WTC11 (cell line): Measurements from ENCODE around the gene SNHG17.

Source experiments
- ATF6 ChIP-seq: sonication (generic); formaldehyde crosslinking; IDR thresholded peaks from 2 replicates; pipeline ENCODE4 v1.8.1; 2023; ENCODE audit warnings: mild to moderate bottlenecking, missing genetic modification reagents
- CREB1 ChIP-seq: sonication (generic); formaldehyde crosslinking; IDR thresholded peaks from 2 replicates; pipeline ENCODE4 v1.8.0; 2023; ENCODE audit warnings: mild to moderate bottlenecking, missing genetic modification reagents
- E2F5 ChIP-seq: sonication (generic); formaldehyde crosslinking; IDR thresholded peaks from 2 replicates; pipeline ENCODE4 v1.8.1; 2022; ENCODE audit warnings: mild to moderate bottlenecking, moderate library complexity, missing genetic modification reagents
- KAT7 ChIP-seq: sonication (generic); formaldehyde crosslinking; IDR thresholded peaks from 2 replicates; pipeline ENCODE4 v1.8.1; 2023; ENCODE audit warnings: missing genetic modification reagents, mild to moderate bottlenecking, borderline replicate concordance
- RORB ChIP-seq: fragments of 250-450 bp; sonication (Bioruptor Pico); IDR thresholded peaks from 2 replicates; pipeline ENCODE4 v1.9.0; 2021; ENCODE audit warnings: mild to moderate bottlenecking
- TEAD1 ChIP-seq: sonication (generic); formaldehyde crosslinking; IDR thresholded peaks from 2 replicates; pipeline ENCODE4 v1.8.0; 2022; ENCODE audit warnings: mild to moderate bottlenecking, missing genetic modification reagents
- TEAD4 ChIP-seq: sonication (generic); formaldehyde crosslinking; IDR thresholded peaks from 2 replicates; pipeline ENCODE4 v1.8.0; 2022; ENCODE audit warnings: mild to moderate bottlenecking, missing genetic modification reagents
- ZNF416 ChIP-seq: fragments of 250-450 bp; sonication (Bioruptor Pico); IDR thresholded peaks from 2 replicates; pipeline ENCODE4 v1.9.0; 2021; ENCODE audit warnings: mild to moderate bottlenecking, inconsistent platforms
- TF ChIP-seq, protein P1 (sequence below): fragments of 200-600 bp; IDR thresholded peaks from 2 replicates; pipeline ENCODE4 v1.8.0; 2022; ENCODE audit warnings: antibody characterized with exemption
- TF ChIP-seq, protein P2 (sequence below): sonication (generic); formaldehyde crosslinking; IDR thresholded peaks from 2 replicates; pipeline ENCODE4 v1.8.0; 2023; ENCODE audit warnings: mild to moderate bottlenecking, missing genetic modification reagents

DNA sequence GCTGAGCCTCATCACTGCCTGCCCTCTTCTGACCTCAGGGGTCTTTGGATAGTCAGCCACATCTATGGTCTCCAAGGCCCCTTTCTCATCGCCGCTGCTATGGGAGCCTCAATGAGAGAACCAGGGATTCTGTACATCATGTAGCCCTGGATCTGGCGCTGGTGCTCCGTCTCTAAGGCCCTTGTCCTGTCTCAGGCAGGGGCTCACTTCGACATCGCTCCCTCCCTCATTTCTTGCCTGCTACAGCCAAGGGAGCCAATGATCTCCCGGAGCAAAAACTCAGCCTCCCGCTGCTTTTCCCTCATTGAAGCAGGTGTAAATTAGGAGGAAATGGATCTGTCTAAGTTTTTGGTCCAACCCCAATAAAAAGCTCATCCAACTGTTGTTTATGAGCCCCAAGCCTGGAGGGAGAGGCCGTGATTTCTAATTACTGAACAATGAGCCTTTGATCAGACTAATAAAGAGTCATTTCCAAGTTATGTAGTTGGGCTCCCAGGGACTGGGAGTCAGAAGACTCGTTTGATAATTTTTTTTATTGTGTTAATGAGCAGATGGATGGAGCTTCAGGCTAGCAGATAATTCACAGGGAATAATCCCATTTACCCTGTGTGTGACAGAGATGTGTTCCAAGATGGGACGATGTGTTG lies 58.0 kb downstream of the SNHG17 start:
- no peak for TF ChIP-seq KAT7
- TF ChIP-seq, protein P1, sequence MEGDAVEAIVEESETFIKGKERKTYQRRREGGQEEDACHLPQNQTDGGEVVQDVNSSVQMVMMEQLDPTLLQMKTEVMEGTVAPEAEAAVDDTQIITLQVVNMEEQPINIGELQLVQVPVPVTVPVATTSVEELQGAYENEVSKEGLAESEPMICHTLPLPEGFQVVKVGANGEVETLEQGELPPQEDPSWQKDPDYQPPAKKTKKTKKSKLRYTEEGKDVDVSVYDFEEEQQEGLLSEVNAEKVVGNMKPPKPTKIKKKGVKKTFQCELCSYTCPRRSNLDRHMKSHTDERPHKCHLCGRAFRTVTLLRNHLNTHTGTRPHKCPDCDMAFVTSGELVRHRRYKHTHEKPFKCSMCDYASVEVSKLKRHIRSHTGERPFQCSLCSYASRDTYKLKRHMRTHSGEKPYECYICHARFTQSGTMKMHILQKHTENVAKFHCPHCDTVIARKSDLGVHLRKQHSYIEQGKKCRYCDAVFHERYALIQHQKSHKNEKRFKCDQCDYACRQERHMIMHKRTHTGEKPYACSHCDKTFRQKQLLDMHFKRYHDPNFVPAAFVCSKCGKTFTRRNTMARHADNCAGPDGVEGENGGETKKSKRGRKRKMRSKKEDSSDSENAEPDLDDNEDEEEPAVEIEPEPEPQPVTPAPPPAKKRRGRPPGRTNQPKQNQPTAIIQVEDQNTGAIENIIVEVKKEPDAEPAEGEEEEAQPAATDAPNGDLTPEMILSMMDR: no peak
- no peak for TF ChIP-seq RORB (CRISPR knock-in tag)
- TF ChIP-seq TEAD4 (CRISPR knock-in tag): no peak
- no peak for TF ChIP-seq TEAD1 (CRISPR knock-in tag)
- TF ChIP-seq E2F5 (CRISPR knock-in tag): no peak
- no peak for TF ChIP-seq ZNF416 (CRISPR knock-in tag)
- TF ChIP-seq, protein P2, sequence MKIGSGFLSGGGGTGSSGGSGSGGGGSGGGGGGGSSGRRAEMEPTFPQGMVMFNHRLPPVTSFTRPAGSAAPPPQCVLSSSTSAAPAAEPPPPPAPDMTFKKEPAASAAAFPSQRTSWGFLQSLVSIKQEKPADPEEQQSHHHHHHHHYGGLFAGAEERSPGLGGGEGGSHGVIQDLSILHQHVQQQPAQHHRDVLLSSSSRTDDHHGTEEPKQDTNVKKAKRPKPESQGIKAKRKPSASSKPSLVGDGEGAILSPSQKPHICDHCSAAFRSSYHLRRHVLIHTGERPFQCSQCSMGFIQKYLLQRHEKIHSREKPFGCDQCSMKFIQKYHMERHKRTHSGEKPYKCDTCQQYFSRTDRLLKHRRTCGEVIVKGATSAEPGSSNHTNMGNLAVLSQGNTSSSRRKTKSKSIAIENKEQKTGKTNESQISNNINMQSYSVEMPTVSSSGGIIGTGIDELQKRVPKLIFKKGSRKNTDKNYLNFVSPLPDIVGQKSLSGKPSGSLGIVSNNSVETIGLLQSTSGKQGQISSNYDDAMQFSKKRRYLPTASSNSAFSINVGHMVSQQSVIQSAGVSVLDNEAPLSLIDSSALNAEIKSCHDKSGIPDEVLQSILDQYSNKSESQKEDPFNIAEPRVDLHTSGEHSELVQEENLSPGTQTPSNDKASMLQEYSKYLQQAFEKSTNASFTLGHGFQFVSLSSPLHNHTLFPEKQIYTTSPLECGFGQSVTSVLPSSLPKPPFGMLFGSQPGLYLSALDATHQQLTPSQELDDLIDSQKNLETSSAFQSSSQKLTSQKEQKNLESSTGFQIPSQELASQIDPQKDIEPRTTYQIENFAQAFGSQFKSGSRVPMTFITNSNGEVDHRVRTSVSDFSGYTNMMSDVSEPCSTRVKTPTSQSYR (CRISPR knock-in tag): no peak
- no peak for TF ChIP-seq CREB1 (CRISPR knock-in tag)
- TF ChIP-seq ATF6 (CRISPR knock-in tag): no peak
